ENCODE results near the gene CAMK1D. TPM values are rescaled to one million over a fixed set of nuclear protein-coding genes. Genes with fewer than 3 reads are reported as not detected.

CAMK1D gene
- total and polyA plus RNA-seq, 2 of the 8 experiments (the other 6 are each of a cell fraction or from before 2014, with no cell fraction given) = 3.5 to 10.6 TPM

GRCh38 chr10:12327476-12327875 lies 21.9 kb upstream of the CAMK1D start:
- ChIA-PET CTCF (ENCODE audit: partially characterized antibody) (interaction anchor here (1.4 kb wide), 1 partner anchor 20 kb away, joined by 4 read pairs; no protein-coding TSS in a partner anchor), POLR2A (ENCODE audit: partially characterized antibody) (no interaction called here)
- no peak overlapping the region for H3K27ac ChIP-seq (ENCODE audit: low read depth, low read length)
- H2BK120ac ChIP-seq (replicated peaks; ENCODE audit: low read depth, low read length) = no peak overlapping the region
- H4K20me1 ChIP-seq (replicated peaks in 1 of 2; ENCODE audit: control insufficient read depth in 1 of 2, insufficient read depth in 2 of 2, low read length in 2 of 2) = no peaks in the 10 kb centered on the region
- FAIRE-seq (no peak), DNase-seq (ENCODE audit: low read depth in 1 of 2, low spot score in 2 of 2) (no peak)
- no peak overlapping the region for H4K91ac ChIP-seq (replicated peaks; ENCODE audit: insufficient read length, low read length)
- H2BK15ac ChIP-seq (ENCODE audit: low read length) = no peak overlapping the region
- no peak overlapping the region for H3K18ac ChIP-seq (ENCODE audit: extremely low read depth, low read length)
- H3K9ac ChIP-seq (replicated peaks in 1 of 4; ENCODE audit: extremely low read depth in 1 of 4, low read depth in 3 of 4, low read length in 3 of 4) = no peak overlapping the region
- H4K5ac ChIP-seq (ENCODE audit: insufficient read length, low read depth, low read length) = no peak overlapping the region
- no peak overlapping the region for H3K56ac ChIP-seq (replicated peaks; ENCODE audit: insufficient read length, low read depth, low read length)
- H2BK5ac ChIP-seq (ENCODE audit: low read depth, low read length) = no peak overlapping the region
- no peaks in the 10 kb centered on the region for H3K79me2 ChIP-seq (ENCODE audit: control insufficient read depth in 1 of 2, insufficient read depth in 2 of 2, low read length in 2 of 2)
- H3K4ac ChIP-seq (replicated peaks; ENCODE audit: insufficient read length, low read depth, low read length) = no peak overlapping the region
- no peaks in the 10 kb centered on the region for H3K27me3 ChIP-seq (replicated peaks in 1 of 4; ENCODE audit: control insufficient read depth in 3 of 4, extremely low read depth in 1 of 4, insufficient read depth in 3 of 4, low read length in 3 of 4)
- no peaks in the 10 kb centered on the region for H3K36me3 ChIP-seq (ENCODE audit: control insufficient read depth in 2 of 4, insufficient read depth in 4 of 4, low read length in 3 of 4)
- no peaks in the 10 kb centered on the region for H3K23me2 ChIP-seq (ENCODE audit: low read depth, low read length)
- no peak overlapping the region for H3K4me2 ChIP-seq (ENCODE audit: insufficient read depth in 1 of 2, low read depth in 2 of 2, low read length in 2 of 2)
- no peak overlapping the region for H4K8ac ChIP-seq (ENCODE audit: extremely low read depth, insufficient read depth, low read length)
- H2BK20ac ChIP-seq (ENCODE audit: low read length) = no peak overlapping the region
- no peak overlapping the region for H3K4me3 ChIP-seq (ENCODE audit: extremely low read depth in 1 of 4, insufficient read depth in 2 of 4, low read depth in 3 of 4, low read length in 4 of 4)
- no peak overlapping the region for H2AK5ac ChIP-seq (ENCODE audit: low read depth, low read length)
- H3K9me3 ChIP-seq (ENCODE audit: insufficient read depth in 2 of 2, low read depth in 1 of 2, low read length in 1 of 2) = no peaks in the 10 kb centered on the region
- 94% methylated on average over 2 of the region's 2 CpGs; no CpG with 5 or more reads in 1 of the 2 experiments for WGBS, 2 experiments (ENCODE audit: extremely low coverage in 1 of 2, insufficient coverage in 1 of 2, insufficient read length in 1 of 2, insufficient replicate concordance in 2 of 2, low coverage in 1 of 2, low lambda C conversion rate in 2 of 2, missing lambda C conversion rate in 1 of 2)
- no peak overlapping the region for H2AFZ ChIP-seq (ENCODE audit: low read length)
- H3K14ac ChIP-seq (ENCODE audit: insufficient read length) = no peak overlapping the region
- no peak overlapping the region for H2BK12ac ChIP-seq (ENCODE audit: low read depth, low read length)
- no peak overlapping the region for H3K23ac ChIP-seq (ENCODE audit: insufficient read length)
- no peaks in the 10 kb centered on the region for H3K4me1 ChIP-seq (replicated peaks in 1 of 4; ENCODE audit: control insufficient read depth in 3 of 4, insufficient read depth in 4 of 4, low read length in 3 of 4)
- no peaks in the 10 kb centered on the region for H3K79me1 ChIP-seq (ENCODE audit: low read depth, low read length)
- no peak for TF ChIP-seq SAP30 (IDR thresholded peaks at IDR 0.05; ENCODE audit: insufficient read depth, insufficient replicate concordance, low read length)
- no peak for TF ChIP-seq EP300 (IDR thresholded peaks at IDR 0.05; ENCODE audit: borderline replicate concordance in 1 of 2, low read depth in 2 of 2, low read length in 2 of 2)
- TF ChIP-seq, protein P1, sequence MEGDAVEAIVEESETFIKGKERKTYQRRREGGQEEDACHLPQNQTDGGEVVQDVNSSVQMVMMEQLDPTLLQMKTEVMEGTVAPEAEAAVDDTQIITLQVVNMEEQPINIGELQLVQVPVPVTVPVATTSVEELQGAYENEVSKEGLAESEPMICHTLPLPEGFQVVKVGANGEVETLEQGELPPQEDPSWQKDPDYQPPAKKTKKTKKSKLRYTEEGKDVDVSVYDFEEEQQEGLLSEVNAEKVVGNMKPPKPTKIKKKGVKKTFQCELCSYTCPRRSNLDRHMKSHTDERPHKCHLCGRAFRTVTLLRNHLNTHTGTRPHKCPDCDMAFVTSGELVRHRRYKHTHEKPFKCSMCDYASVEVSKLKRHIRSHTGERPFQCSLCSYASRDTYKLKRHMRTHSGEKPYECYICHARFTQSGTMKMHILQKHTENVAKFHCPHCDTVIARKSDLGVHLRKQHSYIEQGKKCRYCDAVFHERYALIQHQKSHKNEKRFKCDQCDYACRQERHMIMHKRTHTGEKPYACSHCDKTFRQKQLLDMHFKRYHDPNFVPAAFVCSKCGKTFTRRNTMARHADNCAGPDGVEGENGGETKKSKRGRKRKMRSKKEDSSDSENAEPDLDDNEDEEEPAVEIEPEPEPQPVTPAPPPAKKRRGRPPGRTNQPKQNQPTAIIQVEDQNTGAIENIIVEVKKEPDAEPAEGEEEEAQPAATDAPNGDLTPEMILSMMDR (IDR thresholded peaks at IDR 0.05; ENCODE audit: control extremely low read depth in 1 of 3, insufficient read depth in 1 of 3, low read depth in 1 of 3, low read length in 3 of 3) = no peak
- no peak for TF ChIP-seq RAD21 (IDR thresholded peaks at IDR 0.05 in 1 of 2, conservative IDR thresholded peaks at IDR 0.05 in 1 of 2; ENCODE audit: low read depth in 2 of 2, low read length in 2 of 2)
- no peak for TF ChIP-seq POLR2A (IDR thresholded peaks at IDR 0.05; ENCODE audit: control extremely low read depth in 1 of 2, low read depth in 2 of 2, low read length in 2 of 2)
- TF ChIP-seq POU5F1 (IDR thresholded peaks at IDR 0.05; ENCODE audit: low read depth, low read length) = no peak
- TF ChIP-seq, protein P2, sequence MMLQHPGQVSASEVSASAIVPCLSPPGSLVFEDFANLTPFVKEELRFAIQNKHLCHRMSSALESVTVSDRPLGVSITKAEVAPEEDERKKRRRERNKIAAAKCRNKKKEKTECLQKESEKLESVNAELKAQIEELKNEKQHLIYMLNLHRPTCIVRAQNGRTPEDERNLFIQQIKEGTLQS (IDR thresholded peaks at IDR 0.05; ENCODE audit: insufficient read depth, low read depth, low read length) = no peak
- TF ChIP-seq RFX5 (IDR thresholded peaks at IDR 0.05; ENCODE audit: borderline replicate concordance, low read depth, low read length) = no peak

Measured in H1 (cell line).